GM23248 (cell line): ENCODE data around the gene ZBTB2.

Experiments used
- EZH2 ChIP-seq: fragments of 200-600 bp; sonication (generic); IDR thresholded peaks from 2 replicates; pipeline ENCODE4 v1.6.1; 2018; ENCODE audit warnings: antibody characterized with exemption, mild to moderate bottlenecking; ENCODE audit not compliant: insufficient read depth, poor library complexity, severe bottlenecking
- EZH2phosphoT487 ChIP-seq: fragments of 200-600 bp; sonication (generic); IDR thresholded peaks from 2 replicates; pipeline ENCODE4 v1.6.1; 2018; ENCODE audit warnings: antibody characterized with exemption, moderate library complexity, mild to moderate bottlenecking, low read depth; ENCODE audit not compliant: insufficient read depth

GRCh38 chr6:151403919-151404308 lies 12.6 kb upstream of the ZBTB2 start:
- TF ChIP-seq EZH2 (no peak), EZH2phosphoT487 (no peak)
